Measurements from ENCODE around the gene SRPRA. TPM values are rescaled to one million over a fixed set of nuclear protein-coding genes. Genes with fewer than 3 reads are reported as not detected.
A peak's percentile ranks its signal among the peaks of the same experiment; 100 is the strongest.

SRPRA gene
- total RNA-seq, 1 experiment from 2014 or later, result 64.3 TPM

DNA sequence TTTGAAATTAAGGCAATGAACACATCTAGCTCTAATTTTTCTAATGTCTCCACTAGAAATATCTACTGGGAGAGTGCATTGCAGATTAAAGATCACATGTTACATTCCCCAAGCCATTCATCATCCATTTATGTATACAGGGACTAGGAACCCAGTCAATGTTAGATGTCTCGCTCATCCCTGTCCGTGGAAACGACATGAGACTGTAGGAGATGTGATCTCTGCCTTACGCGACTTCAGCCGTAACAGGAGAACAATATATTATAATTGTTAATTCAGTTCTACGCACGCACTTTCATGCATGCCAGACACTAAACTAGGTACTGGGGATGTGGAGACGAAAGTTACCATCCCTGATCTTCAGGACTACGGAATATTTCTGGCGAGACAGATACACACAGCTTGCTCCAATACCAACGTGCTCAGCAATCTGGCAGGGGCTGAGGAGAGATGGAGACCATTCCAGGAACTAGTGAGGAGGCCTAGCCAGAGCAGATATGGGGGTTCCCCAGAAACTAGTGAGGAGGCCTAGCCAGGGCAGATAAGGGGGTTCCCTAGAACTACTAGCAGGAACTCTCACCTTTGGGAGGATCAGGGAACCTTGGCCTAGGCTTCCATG lies 35.9 kb upstream of the SRPRA start:
- H3K27ac Mint-ChIP-seq, result peak overlapping the region; percentile 95 to 98 (median 97); a peak in 6 of 7 replicates
- Histone ChIP-seq H4K8ac (replicated peaks; ENCODE audit: insufficient read length, low read depth, low read length) (no peak overlapping the region), H2BK20ac (ENCODE audit: low read depth, low read length, poor library complexity, severe bottlenecking) (no peak overlapping the region), H4K91ac (ENCODE audit: insufficient read length, low read depth, low read length) (no peak overlapping the region), H3K56ac (ENCODE audit: insufficient read length, low read depth, low read length) (no peak overlapping the region), H2BK15ac (ENCODE audit: low read depth, low read length) (no peak overlapping the region), H3K18ac (ENCODE audit: insufficient read length, low read depth, low read length) (no peak overlapping the region), H3K4ac (ENCODE audit: low read depth, low read length) (no peak overlapping the region), H3K4me2 (ENCODE audit: insufficient read depth, insufficient read length, low read length) (peak overlapping the region; percentile 74), H3K27ac (ENCODE audit: insufficient read length, low read depth, low read length) (no peak overlapping the region), H3K14ac (ENCODE audit: insufficient read depth, low read length) (no peak overlapping the region), H2BK120ac (ENCODE audit: low read depth, low read length, poor library complexity, severe bottlenecking) (no peak overlapping the region), H3T11ph (ENCODE audit: low read length) (no peak overlapping the region), H2AK5ac (ENCODE audit: insufficient read length, low read length) (no peak overlapping the region), H3K79me2 (ENCODE audit: insufficient read depth, low read length) (no peaks in the 10 kb centered on the region), H3K27me3 (ENCODE audit: insufficient read depth, low read length) (no peaks in the 10 kb centered on the region), H2BK12ac (ENCODE audit: insufficient read length, low read depth, low read length) (no peak overlapping the region), H3K23ac (ENCODE audit: insufficient read length, low read depth, low read length) (no peak overlapping the region), H3K9me3 (ENCODE audit: control insufficient read depth, low read depth, low read length) (no peaks in the 10 kb centered on the region), H4K20me1 (ENCODE audit: control insufficient read depth, insufficient read depth, insufficient read length) (no peaks in the 10 kb centered on the region), H3K4me1 (ENCODE audit: insufficient read depth, low read length) (peaks cover 3% of the 10 kb centered on the region; the same call in 1 of the 2 replicates), H2AFZ (ENCODE audit: low read length) (no peak overlapping the region), H3K9ac (ENCODE audit: extremely low read depth, insufficient read length, low read length) (peak overlapping the region; percentile 33), H3K23me2 (ENCODE audit: insufficient read length, low read depth, low read length, poor library complexity, severe bottlenecking) (peaks cover 7% of the 10 kb centered on the region), H2BK5ac (ENCODE audit: insufficient read length, low read length) (no peak overlapping the region), H3K79me1 (ENCODE audit: insufficient read depth, low read depth, low read length, poor library complexity, severe bottlenecking) (no peaks in the 10 kb centered on the region), H4K5ac (ENCODE audit: insufficient read length, low read depth, low read length) (no peak overlapping the region)
- H3K36me3 Mint-ChIP-seq (ENCODE audit: insufficient read depth in 1 of 3, low read depth in 3 of 3), result peaks cover 14 to 40% (median 31%) of the 10 kb centered on the region in 3 experiments; a peak in 6 of 7 replicates
- H3K4me3 Mint-ChIP-seq, result peak overlapping the region; percentile 81 to 88
- peaks cover 10 to 18% of the 10 kb centered on the region in 2 experiments for H3K4me1 Mint-ChIP-seq
- no peak for DNase-seq
- no peaks in the 10 kb centered on the region for H3K9me3 Mint-ChIP-seq
- H3K27me3 Mint-ChIP-seq (ENCODE audit: low read depth), result no peaks in the 10 kb centered on the region
- TF ChIP-seq CTCF (conservative IDR thresholded peaks at IDR 0.05), result no peak
- no CpG with 5 or more reads among the region's 12 CpGs for WGBS (ENCODE audit: extremely low coverage, insufficient read length, low lambda C conversion rate)
